HG03460 (cell line): ENCODE data around the gene MFAP1.
"Not testable (repeated sequence)": the region's sequence is repeated elsewhere in the genome, so short reads cannot be mapped to it uniquely, and the experiment has no call there.

ENCODE experiments used
- ATAC-seq: cut with Tn5 transposase; IDR thresholded peaks from one replicate; pipeline ENCODE4 v1.9.1; 2021; ENCODE audit not compliant: unreplicated experiment

Gene MFAP1, protein sequence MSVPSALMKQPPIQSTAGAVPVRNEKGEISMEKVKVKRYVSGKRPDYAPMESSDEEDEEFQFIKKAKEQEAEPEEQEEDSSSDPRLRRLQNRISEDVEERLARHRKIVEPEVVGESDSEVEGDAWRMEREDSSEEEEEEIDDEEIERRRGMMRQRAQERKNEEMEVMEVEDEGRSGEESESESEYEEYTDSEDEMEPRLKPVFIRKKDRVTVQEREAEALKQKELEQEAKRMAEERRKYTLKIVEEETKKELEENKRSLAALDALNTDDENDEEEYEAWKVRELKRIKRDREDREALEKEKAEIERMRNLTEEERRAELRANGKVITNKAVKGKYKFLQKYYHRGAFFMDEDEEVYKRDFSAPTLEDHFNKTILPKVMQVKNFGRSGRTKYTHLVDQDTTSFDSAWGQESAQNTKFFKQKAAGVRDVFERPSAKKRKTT

DNA sequence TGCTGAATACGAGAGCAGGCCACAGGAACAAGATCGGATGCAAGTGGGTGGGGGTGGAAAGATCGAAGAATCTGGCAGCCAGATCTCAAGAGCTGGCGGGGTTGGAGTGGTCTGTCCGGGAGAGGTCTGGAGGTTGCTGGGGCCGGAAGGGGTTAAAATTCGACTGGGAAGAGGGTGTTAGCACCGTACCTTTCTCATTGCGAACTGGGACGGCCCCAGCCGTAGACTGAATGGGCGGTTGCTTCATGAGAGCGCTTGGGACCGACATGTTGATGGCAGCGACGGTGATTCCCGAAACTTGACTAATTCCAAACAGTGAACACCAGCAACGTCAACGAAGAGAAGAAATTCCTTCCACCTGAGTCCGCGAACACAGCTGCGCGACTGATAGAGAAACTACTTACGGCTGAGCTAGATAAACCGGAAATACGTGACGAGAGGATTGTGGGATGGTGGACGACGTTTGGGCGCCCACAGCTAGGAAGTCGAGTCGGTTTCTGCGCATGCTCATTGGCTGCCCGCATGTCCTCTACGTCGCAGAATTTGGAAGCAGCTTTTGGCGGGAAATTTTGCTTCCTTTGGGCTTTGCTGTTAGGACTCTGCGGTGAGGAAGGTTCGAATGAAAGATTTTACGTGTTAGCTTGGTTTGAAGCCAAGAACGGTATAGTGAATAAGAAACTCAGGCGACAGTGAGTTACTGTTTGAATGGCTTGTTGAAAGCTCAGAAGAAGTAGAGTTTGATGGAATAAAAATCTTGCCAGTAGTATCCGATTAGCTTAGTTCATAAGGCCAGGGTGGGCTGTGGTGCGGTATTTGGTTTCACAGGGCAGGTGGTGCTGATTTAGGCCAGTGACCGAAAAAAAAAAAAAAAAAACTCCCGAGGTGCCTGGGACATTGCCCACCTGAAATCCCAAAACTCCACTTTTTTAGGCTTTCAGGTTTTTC is at the start of gene MFAP1:
TSS of gene MFAP1 (minus strand) at position 389 of the 945 bp plus-strand sequence. CDS start at position 268, 121 bp downstream.
- ATAC-seq, result peak; percentile 70

- ATAC-seq, result no peak
Observed at GRCh38 chr15:43873651-43874050, 49.2 kb upstream of the MFAP1 start.

DNA sequence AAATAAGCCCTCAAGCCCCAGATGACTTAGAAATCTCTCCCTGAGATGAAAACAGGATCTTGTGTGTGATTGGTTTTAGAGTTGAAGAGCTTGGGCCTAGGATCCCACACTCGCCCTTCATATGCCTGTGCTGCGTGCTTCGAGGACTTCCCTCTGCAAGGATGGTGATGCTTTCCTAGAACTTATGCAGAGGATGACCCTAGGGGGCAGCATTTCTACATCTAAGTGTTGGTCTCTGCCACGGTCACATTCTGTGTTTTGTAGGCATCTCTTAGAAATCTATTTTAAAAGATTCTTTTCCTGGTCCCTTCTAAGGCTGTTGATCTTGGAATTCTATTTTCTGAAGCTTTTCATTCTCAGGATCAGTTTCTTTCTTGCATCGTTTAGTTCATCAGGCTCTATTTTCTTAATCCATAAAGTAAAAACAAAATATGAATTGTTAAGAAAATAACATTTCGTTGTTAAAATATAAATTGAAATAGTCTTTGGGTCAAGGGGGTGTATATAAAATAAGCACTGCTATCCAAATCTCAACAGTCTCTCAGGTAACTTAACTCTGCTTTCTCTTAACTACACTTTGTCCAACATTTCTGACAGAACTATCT is 48.0 kb upstream of the MFAP1 start:
- no peak for ATAC-seq

GRCh38 chr15:43871835-43872234 is 47.3 kb upstream of the MFAP1 start:
- ATAC-seq, result no peak

DNA sequence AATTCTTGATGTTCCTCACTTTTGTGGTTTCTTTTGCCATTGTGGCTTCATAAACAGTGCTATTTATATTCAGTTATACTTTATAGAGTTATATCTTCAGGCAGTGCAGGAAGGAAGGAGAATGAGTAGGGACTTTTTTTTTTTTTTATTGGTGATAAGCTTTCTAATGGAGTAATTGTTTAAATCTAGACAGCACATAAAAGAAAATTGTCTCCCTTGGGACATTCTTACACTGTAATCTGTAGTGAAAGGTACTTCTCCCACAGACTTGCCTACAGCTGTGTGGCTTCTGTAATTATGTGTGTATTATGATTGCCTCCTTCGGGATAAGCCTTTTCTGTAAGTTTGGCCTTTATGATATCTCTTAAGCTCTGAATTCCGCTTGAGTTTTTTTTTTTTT is 43.9 kb upstream of the MFAP1 start:
- ATAC-seq, result no peak

- ATAC-seq, result no peak
Observed at GRCh38 chr15:43867096-43867495, 42.6 kb upstream of the MFAP1 start.

DNA sequence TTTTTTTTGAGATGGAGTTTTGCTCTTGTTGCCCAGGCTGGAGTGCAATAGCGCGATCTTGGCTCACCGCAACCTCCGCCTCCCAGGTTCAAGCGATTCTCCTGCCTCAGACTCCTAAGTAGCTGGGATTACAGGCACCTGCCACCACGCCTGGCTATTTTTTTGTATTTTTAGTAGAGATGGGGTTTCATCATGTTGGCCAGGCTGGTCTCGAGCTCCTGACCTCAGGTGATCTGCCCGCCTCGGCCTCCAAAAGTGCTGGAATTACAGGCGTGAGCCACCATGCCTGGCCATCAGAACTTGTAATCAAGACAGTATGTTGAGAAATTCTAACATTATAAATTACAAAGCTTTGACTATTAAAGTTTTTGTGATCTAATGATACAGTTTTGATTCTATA is 42.1 kb upstream of the MFAP1 start:
- ATAC-seq, result not testable (repeated sequence)

GRCh38 chr15:43859546-43859945 is 35.1 kb upstream of the MFAP1 start:
- no peak for ATAC-seq

DNA sequence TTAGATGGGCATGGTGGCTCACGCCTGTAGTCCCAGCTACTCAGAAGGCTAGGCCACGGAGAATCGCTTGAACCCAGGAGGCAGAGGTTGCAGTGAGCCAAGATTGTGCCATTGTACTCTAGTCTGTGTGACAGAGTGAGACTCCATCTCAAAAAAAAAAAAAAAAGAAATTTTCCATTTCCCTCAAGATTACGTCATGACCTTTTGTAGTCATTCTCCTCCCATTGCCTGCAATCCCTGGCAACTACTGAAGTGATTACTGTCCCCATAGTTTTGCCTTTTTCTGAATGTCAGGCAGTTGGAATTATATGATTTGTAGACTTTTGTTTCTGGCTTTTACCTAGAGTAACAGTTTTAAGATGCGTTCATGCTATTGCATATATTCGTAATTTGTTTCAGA is 30.3 kb upstream of the MFAP1 start:
- no peak for ATAC-seq

DNA sequence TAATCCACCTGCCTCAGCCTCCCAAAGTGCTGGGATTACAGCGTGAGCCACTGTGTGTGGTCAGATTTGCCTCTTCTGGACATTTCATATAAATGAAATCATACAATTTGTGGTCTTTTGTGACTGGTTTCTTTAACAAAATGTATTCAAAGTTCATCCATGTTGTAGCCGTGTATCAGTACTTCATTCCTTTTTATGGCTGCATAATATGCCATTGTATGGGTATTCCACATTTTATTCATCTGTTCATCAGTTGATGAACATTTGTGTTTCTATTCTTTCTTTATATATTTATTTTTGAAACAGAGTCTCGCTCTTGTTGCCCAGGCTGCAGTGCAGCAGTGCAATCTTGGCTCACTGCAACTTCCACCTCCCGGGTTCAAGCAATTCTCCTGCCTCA is 28.1 kb upstream of the MFAP1 start:
- ATAC-seq, result no peak

- ATAC-seq, result no peak
Observed at GRCh38 chr15:43851251-43851650, 26.8 kb upstream of the MFAP1 start.

GRCh38 chr15:43845421-43845820 is 20.9 kb upstream of the MFAP1 start:
- ATAC-seq, result no peak

- not testable (repeated sequence) for ATAC-seq
Observed at GRCh38 chr15:43832485-43832884, 8.0 kb upstream of the MFAP1 start.

GRCh38 chr15:43831519-43832052 is 7.1 kb upstream of the MFAP1 start:
- not testable (repeated sequence) for ATAC-seq

- ATAC-seq, result not testable (repeated sequence)
Observed at GRCh38 chr15:43830691-43831275, 6.3 kb upstream of the MFAP1 start.

- ATAC-seq, result not testable (repeated sequence)
Observed at GRCh38 chr15:43829951-43830540, 5.6 kb upstream of the MFAP1 start.

GRCh38 chr15:43828061-43828657 is 3.7 kb upstream of the MFAP1 start:
- ATAC-seq, result no peak

GRCh38 chr15:43826508-43827341 is 2.2 kb upstream of the MFAP1 start, which contains the start of gene WDR76:
TSS of gene WDR76 (plus strand) at chr15:43827002. CDS start at chr15:43827033, 31 bp downstream.
- ATAC-seq, result peak; percentile 49

GRCh38 chr15:43826029-43826507 is 1.6 kb upstream of the MFAP1 start:
- ATAC-seq, result no peak
